ENCODE measurements around the gene ERC1.

GRCh38 chr12:1330477-1330827 is 339.4 kb downstream of the ERC1 start:
- no peak for TF ChIP-seq POLR2A (IDR thresholded peaks at IDR 0.05)
- no peak for TF ChIP-seq CTCF (IDR thresholded peaks at IDR 0.05)

Measured in uterus (tissue), 2 donors.